ACC112 (cell line): Measurements from ENCODE around the gene CYP2A13.
"Not testable (repeated sequence)": the region's sequence is repeated elsewhere in the genome, so short reads cannot be mapped to it uniquely, and the experiment has no call there.

Experiments
- H2AFZ ChIP-seq: fragments of 200-600 bp; sonication (generic); one replicate; pipeline ENCODE4 v1.6.0; 2017; ENCODE audit warnings: antibody characterized with exemption, low read length; ENCODE audit not compliant: unreplicated experiment
- H3K27ac ChIP-seq: fragments of 200-600 bp; sonication (generic); 2 replicates; pipeline ENCODE4 v1.5.1; 2014; ENCODE audit warnings: low read depth, mild to moderate bottlenecking, antibody characterized with exemption, low read length, moderate library complexity
- H3K27me3 ChIP-seq: fragments of 200-600 bp; sonication (generic); 2 replicates; pipeline ENCODE4 v1.6.1; 2014; ENCODE audit warnings: mild to moderate bottlenecking, antibody characterized with exemption, low read length, moderate library complexity, mixed read lengths; ENCODE audit not compliant: insufficient read depth
- H3K36me3 ChIP-seq: fragments of 200-600 bp; sonication (generic); 2 replicates; pipeline ENCODE4 v1.6.1; 2016; ENCODE audit warnings: mild to moderate bottlenecking, antibody characterized with exemption, low read length, moderate library complexity, mixed read lengths; ENCODE audit not compliant: insufficient read depth
- H3K4me1 ChIP-seq: fragments of 200-600 bp; sonication (generic); one replicate; pipeline ENCODE4 v1.6.1; 2016; ENCODE audit warnings: low read length, mixed read lengths; ENCODE audit not compliant: insufficient read depth, unreplicated experiment, control insufficient read depth
- H3K4me3 ChIP-seq: fragments of 200-600 bp; sonication (generic); 2 replicates; pipeline ENCODE4 v1.5.1; 2014; ENCODE audit warnings: mild to moderate bottlenecking, low read depth, low read length
- H3K79me2 ChIP-seq: fragments of 200-600 bp; sonication (generic); one replicate; pipeline ENCODE4 v1.6.0; 2016; ENCODE audit warnings: low read length; ENCODE audit not compliant: control insufficient read depth, unreplicated experiment, insufficient read depth

CYP2A13 gene, protein sequence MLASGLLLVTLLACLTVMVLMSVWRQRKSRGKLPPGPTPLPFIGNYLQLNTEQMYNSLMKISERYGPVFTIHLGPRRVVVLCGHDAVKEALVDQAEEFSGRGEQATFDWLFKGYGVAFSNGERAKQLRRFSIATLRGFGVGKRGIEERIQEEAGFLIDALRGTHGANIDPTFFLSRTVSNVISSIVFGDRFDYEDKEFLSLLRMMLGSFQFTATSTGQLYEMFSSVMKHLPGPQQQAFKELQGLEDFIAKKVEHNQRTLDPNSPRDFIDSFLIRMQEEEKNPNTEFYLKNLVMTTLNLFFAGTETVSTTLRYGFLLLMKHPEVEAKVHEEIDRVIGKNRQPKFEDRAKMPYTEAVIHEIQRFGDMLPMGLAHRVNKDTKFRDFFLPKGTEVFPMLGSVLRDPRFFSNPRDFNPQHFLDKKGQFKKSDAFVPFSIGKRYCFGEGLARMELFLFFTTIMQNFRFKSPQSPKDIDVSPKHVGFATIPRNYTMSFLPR

DNA sequence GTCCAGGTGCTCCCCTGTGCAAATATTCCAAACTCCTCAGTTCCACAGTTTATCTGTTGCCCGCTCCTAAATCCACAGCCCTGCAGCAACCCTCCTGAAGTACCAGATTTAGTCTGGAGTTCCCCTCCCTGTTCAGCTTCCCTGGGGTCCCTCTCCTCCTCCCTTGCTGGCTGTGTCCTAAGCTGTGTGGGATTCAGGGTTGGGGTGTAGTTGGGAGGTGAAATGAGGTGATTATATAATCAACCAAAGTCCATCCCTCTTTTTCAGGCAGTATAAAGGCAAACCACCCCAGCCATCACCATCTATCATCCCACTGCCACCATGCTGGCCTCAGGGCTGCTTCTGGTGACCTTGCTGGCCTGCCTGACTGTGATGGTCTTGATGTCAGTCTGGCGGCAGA is at the start of gene CYP2A13:
TSS of gene CYP2A13 (plus strand) at position 301 of the 400 bp plus-strand sequence. CDS start at position 322, 21 bp downstream.
- Histone ChIP-seq H3K79me2 (no peaks in the 10 kb centered on the region), H3K27ac (no peak within 1 kb of the TSS), H3K4me1 (no peaks in the 10 kb centered on the region), H2AFZ (no peak within 1 kb of the TSS), H3K4me3 (no peak within 1 kb of the TSS), H3K36me3 (no peaks in the 10 kb centered on the region), H3K27me3 (peaks cover 26% of the 10 kb centered on the region; the same call in 1 of the 2 replicates)

DNA sequence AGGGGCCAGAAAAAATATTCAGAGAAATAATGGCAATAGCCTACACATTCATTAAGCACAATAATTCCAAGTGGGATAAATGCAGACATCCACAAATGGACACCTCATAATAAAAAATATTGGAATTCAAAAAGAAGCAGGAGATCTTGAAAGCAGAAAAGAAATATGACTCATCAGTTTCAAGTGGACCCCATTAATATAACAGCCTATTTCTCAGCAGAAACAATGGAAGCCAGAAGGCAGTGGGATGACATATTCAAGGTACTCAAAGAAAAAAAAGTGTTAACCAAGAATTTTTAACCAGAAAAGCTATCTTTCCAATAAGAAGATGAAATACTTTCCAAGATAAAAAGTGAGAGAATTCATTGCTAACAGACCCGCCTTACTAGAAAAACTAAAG is 48.4 kb upstream of the CYP2A13 start:
- no peaks in the 10 kb centered on the region for H3K36me3 ChIP-seq
- H3K4me1 ChIP-seq: no peaks in the 10 kb centered on the region
- H3K79me2 ChIP-seq: no peaks in the 10 kb centered on the region
- H2AFZ ChIP-seq: no peak overlapping the region
- no peak overlapping the region for H3K27ac ChIP-seq
- H3K4me3 ChIP-seq: no peak overlapping the region
- H3K27me3 ChIP-seq: peaks cover 6% of the 10 kb centered on the region; the same call in 1 of the 2 replicates

- not testable (repeated sequence) for H2AFZ ChIP-seq, H3K27me3 ChIP-seq
Measured at GRCh38 chr19:41045095-41045494, 43.2 kb upstream of the CYP2A13 start.

GRCh38 chr19:41050426-41050825 is 37.8 kb upstream of the CYP2A13 start:
- Histone ChIP-seq H3K27ac (no peak overlapping the region), H3K4me3 (no peak overlapping the region), H3K4me1 (no peaks in the 10 kb centered on the region), H3K27me3 (peaks cover 13% of the 10 kb centered on the region), H2AFZ (no peak overlapping the region), H3K79me2 (no peaks in the 10 kb centered on the region), H3K36me3 (no peaks in the 10 kb centered on the region)

More at GRCh38 chr19:41045095-41045494, 43.2 kb upstream of the CYP2A13 start:
- not testable (repeated sequence) for H3K36me3 ChIP-seq, H3K4me1 ChIP-seq, H3K27ac ChIP-seq, H3K79me2 ChIP-seq, H3K4me3 ChIP-seq

- H3K4me3 ChIP-seq, H3K27ac ChIP-seq, H3K79me2 ChIP-seq, H2AFZ ChIP-seq, H3K36me3 ChIP-seq, H3K4me1 ChIP-seq: not testable (repeated sequence)
- peaks cover 17% of the 10 kb centered on the region for H3K27me3 ChIP-seq
Measured at GRCh38 chr19:41052162-41052561, 36.1 kb upstream of the CYP2A13 start.

- H3K4me1 ChIP-seq, H3K4me3 ChIP-seq, H3K79me2 ChIP-seq, H3K27ac ChIP-seq, H2AFZ ChIP-seq, H3K36me3 ChIP-seq: not testable (repeated sequence)
- peaks cover 17% of the 10 kb centered on the region for H3K27me3 ChIP-seq
Measured at GRCh38 chr19:41053331-41053730, 34.9 kb upstream of the CYP2A13 start.

DNA sequence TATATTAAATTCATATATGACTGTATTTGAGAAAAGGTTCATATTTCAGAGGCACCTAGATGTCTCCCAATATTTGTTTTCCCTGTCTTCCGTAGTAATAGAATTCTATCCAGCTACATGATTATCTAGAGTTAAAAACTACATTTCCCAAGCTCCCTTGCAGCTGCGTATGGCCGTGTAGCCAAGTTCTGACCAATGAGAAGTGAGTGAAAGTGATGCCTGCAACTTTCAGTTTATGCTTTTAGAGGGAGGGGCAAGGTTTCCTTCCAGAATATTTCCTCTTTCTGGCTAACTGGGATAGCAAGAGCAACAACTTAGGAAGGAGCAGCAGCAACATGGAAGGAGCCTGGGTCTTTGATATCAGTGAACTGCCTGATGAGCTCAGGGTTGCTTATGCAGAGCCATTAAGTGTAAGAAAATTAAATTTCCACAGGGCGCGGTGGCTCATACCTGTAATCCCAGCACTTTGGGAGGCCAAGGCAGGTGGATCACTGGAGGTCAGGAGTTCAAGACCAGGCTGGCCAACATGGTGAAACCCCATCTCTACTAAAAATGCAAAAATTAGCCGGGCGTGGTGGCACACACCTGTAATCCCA is 23.2 kb upstream of the CYP2A13 start:
- Histone ChIP-seq H3K27me3 (peaks cover 31% of the 10 kb centered on the region; the same call in 1 of the 2 replicates), H3K27ac (no peak overlapping the region), H3K4me3 (no peak overlapping the region), H3K36me3 (no peaks in the 10 kb centered on the region), H3K4me1 (no peaks in the 10 kb centered on the region), H2AFZ (no peak overlapping the region), H3K79me2 (no peaks in the 10 kb centered on the region)

- H3K27ac ChIP-seq: no peak overlapping the region
- H3K27me3 ChIP-seq: peaks cover 16% of the 10 kb centered on the region
- H3K4me1 ChIP-seq: no peaks in the 10 kb centered on the region
- no peaks in the 10 kb centered on the region for H3K79me2 ChIP-seq
- H3K4me3 ChIP-seq: no peak overlapping the region
- H2AFZ ChIP-seq: no peak overlapping the region
- no peaks in the 10 kb centered on the region for H3K36me3 ChIP-seq
Measured at GRCh38 chr19:41076286-41076685, 12.0 kb upstream of the CYP2A13 start.

- Histone ChIP-seq H3K4me1 (no peaks in the 10 kb centered on the region), H3K27me3 (peaks cover 30% of the 10 kb centered on the region; the same call in 1 of the 2 replicates), H3K4me3 (no peak overlapping the region)
Measured at GRCh38 chr19:41083516-41083915, 4.7 kb upstream of the CYP2A13 start.

DNA sequence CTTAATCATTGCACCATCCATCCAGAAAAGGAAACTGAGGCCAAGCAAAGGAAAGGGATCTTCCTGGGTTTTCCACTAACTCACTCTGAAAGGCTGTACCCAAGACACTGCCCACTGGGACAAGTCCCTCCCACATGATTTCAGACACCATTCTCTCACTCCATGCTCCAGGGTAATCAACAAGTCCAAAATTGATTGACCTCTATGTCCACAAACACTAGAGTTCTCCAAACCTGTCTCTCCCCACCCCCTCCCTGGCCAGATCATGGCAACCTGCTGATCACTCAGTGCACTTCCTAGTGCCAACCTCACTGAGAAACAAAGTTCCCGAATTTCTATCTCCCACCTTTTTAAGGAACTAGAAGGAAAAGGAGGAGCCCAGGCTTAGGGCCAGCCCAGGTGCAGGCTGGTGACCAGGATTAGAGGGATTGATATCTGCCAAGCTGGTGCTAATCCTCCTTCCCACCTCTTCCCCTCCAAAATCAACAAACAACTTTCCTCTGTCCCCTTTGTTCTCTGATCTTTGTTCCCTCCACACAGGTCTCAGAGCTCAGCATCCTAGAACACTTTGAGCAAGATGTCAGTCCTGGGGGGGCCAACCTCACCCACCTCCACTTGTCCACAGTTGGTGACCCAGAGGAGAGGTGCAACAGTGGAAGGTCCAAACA is 2.4 kb upstream of the CYP2A13 start:
- Histone ChIP-seq H3K27me3 (peaks cover 27% of the 10 kb centered on the region; the same call in 1 of the 2 replicates), H3K27ac (no peak overlapping the region), H2AFZ (no peak overlapping the region), H3K79me2 (no peaks in the 10 kb centered on the region), H3K4me1 (no peaks in the 10 kb centered on the region), H3K4me3 (no peak overlapping the region), H3K36me3 (no peaks in the 10 kb centered on the region)

More at GRCh38 chr19:41083516-41083915, 4.7 kb upstream of the CYP2A13 start:
- no peak overlapping the region for H3K27ac ChIP-seq
- no peaks in the 10 kb centered on the region for H3K79me2 ChIP-seq
- H3K36me3 ChIP-seq: no peaks in the 10 kb centered on the region
- H2AFZ ChIP-seq: no peak overlapping the region
